Stimulated activated memory B cell treated with anti-CD40 and anti-IgM and Interleukin-4, amounts not matched to agents 10 μg/mL and 1 μg/mL and 100 μg/mL, for 72 hours (primary cell): Measurements from ENCODE around the gene NIPAL3.
"Not testable (repeated sequence)": the region's sequence is repeated elsewhere in the genome, so short reads cannot be mapped to it uniquely, and the experiment has no call there.

ENCODE experiments used
- ATAC-seq: fragments of 150-1000 bp; cut with Tn5 transposase; 2 replicates; pipeline ENCODE4 v1.10.0; 2021
- H3K27ac Mint-ChIP-seq: one replicate; pipeline ENCODE4 v1.8.0; 2022; ENCODE audit warnings: mild to moderate bottlenecking, mixed read lengths
- H3K27me3 Mint-ChIP-seq: one replicate; pipeline ENCODE4 v1.8.0; 2022; ENCODE audit warnings: mixed read lengths
- H3K36me3 Mint-ChIP-seq: one replicate; pipeline ENCODE4 v1.8.0; 2022; ENCODE audit warnings: mixed read lengths
- H3K4me1 Mint-ChIP-seq: one replicate; pipeline ENCODE4 v1.8.0; 2022; ENCODE audit warnings: mixed read lengths
- H3K4me3 Mint-ChIP-seq: one replicate; pipeline ENCODE4 v1.8.0; 2022; ENCODE audit warnings: mild to moderate bottlenecking, moderate library complexity, mixed read lengths
- H3K9me3 Mint-ChIP-seq: one replicate; pipeline ENCODE4 v1.8.0; 2022; ENCODE audit warnings: mixed read lengths

Gene NIPAL3

DNA sequence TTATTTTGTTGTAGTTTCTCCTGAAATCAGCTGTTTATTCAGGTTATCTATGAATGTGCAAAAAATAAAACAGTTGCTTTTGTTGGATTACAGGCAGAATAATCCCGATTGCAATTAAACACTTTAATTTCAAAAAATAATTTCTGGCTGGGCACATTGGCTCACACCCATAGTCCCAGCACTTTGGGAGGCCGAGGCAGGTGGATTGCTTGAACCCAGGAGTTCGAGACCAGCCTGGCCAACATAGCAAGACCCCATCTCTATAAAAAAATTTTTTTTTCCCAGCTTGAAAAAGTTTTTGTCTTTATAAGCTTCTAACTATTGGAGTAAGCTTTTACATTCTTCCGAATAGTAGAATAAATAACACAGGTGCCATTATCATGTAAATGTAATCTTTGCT, 102.3 kb downstream of the NIPAL3 start:
- no peak overlapping the region for H3K27ac Mint-ChIP-seq
- H3K4me3 Mint-ChIP-seq = no peak overlapping the region
- no peak for ATAC-seq
- H3K9me3 Mint-ChIP-seq = peaks cover 3% of the 10 kb centered on the region
- peaks cover 37% of the 10 kb centered on the region for H3K36me3 Mint-ChIP-seq
- no peaks in the 10 kb centered on the region for H3K27me3 Mint-ChIP-seq
- H3K4me1 Mint-ChIP-seq = no peaks in the 10 kb centered on the region

DNA sequence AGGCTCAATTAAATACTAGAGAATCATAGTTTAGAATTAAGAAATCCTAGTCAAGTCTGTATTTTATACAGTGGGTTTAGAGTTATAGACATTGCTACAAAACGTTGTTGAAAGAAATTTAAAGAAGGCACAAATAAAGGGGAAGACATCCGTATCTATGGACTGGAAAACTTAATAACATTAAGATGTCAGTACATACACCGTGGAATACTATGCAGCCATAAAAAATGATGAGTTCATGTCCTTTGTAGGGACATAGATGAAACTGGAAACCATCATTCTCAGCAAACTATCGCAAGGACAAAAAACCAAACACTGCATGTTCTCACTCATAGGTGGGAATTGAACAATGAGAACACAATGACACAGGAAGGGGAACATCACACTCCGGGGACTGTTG, 104.7 kb downstream of the NIPAL3 start:
- not testable (repeated sequence) for H3K4me1 Mint-ChIP-seq, H3K27me3 Mint-ChIP-seq, H3K4me3 Mint-ChIP-seq, H3K27ac Mint-ChIP-seq, ATAC-seq, H3K9me3 Mint-ChIP-seq
- H3K36me3 Mint-ChIP-seq = peaks cover 27% of the 10 kb centered on the region
